AG10803 (cell line): Measurements from ENCODE around the gene HAPLN1.

Experiments used
- DNase-seq: peaks from one replicate; pipeline ENCODE4 v3.0.0; 2010; ENCODE audit warnings: low read depth
- H3K4me3 ChIP-seq: 2 replicates; pipeline ENCODE4 v1.5.1; 2011; ENCODE audit warnings: mild to moderate bottlenecking, low read length, control low read depth
- CTCF ChIP-seq: conservative IDR thresholded peaks from 2 replicates; pipeline ENCODE4 v1.5.1; 2011; ENCODE audit warnings: mild to moderate bottlenecking, low read length, control low read depth, inconsistent platforms

Gene HAPLN1

GRCh38 chr5:83720836-83721537, at the start of gene HAPLN1:
Gene HAPLN1 (minus strand): TSS chr5:83720855. CDS start chr5:83673523, 47,332 bp downstream.
- peak within 1 kb of the TSS; percentile 65 for H3K4me3 ChIP-seq
- peak; percentile 57 for DNase-seq
- TF ChIP-seq CTCF = no peak

- no peak overlapping the region for H3K4me3 ChIP-seq
- no peak for TF ChIP-seq CTCF
- no peak for DNase-seq
Observed at GRCh38 chr5:83767409-83767992, 46.8 kb upstream of the HAPLN1 start.

DNA sequence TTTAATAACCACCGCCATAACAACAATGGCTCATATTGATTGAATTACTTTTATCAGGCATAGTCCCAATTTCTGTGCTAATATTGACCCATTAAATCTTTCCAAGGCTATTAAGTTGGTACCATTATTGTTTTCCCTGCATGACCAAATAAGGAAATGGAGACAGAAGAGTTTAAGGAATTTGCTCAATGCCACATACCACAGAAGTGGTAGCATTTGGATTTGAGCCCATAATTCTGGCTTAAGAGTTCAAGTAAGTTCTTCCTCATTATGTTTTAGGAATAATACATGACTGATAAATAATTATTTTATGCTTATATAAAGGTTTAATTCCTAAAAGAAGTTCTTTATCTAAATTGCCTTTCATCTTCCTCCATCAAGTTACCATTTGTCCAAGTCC, 43.4 kb upstream of the HAPLN1 start:
- H3K4me3 ChIP-seq = no peak overlapping the region
- TF ChIP-seq CTCF = no peak
- peak; percentile 43 for DNase-seq

- no peak for TF ChIP-seq CTCF
- DNase-seq = no peak
- no peak overlapping the region for H3K4me3 ChIP-seq
Observed at GRCh38 chr5:83760579-83760978, 39.9 kb upstream of the HAPLN1 start.

DNA sequence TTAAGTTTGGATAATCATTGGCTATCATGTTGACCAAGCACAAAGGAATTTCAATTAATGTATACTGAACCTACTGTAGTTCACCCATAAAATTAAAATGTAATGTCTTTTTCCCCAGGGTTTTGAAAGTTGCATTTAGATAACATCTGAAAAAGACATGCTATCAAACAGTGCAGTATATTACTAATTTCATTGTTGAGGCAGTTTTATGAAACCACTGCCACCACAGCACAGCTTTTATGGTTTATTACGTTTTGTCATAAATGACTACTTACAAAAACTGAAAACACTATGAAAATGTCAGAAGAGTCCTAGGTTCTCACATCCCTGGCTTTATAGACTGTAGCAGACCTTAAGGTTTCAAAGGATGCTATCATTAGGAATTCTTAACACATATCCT, 32.0 kb upstream of the HAPLN1 start:
- H3K4me3 ChIP-seq = no peak overlapping the region
- no peak for DNase-seq
- no peak for TF ChIP-seq CTCF

- TF ChIP-seq CTCF = no peak
- DNase-seq = no peak
- no peak overlapping the region for H3K4me3 ChIP-seq
Observed at GRCh38 chr5:83751201-83751600, 30.5 kb upstream of the HAPLN1 start.

GRCh38 chr5:83750749-83751148, 30.1 kb upstream of the HAPLN1 start:
- no peak for DNase-seq
- H3K4me3 ChIP-seq = no peak overlapping the region
- no peak for TF ChIP-seq CTCF
